Hepatocyte (in vitro differentiated cells): ENCODE data around the gene NBAS. TPM values are rescaled to one million over a fixed set of nuclear protein-coding genes. Genes with fewer than 3 reads are reported as not detected.

Experiments
- DNase-seq: peaks from one replicate; pipeline ENCODE4 v3.0.0-alpha.2; 2016; ENCODE audit warnings: low spot score
- H2AFZ ChIP-seq: fragments of 200-600 bp; sonication (generic); 2 replicates; pipeline ENCODE4 v1.6.0; 2016; ENCODE audit warnings: antibody characterized with exemption, mild to moderate bottlenecking
- H3K27ac ChIP-seq: fragments of 200-600 bp; sonication (generic); 2 replicates; pipeline ENCODE4 v1.5.1; 2016; ENCODE audit warnings: mild to moderate bottlenecking
- H3K27me3 ChIP-seq: fragments of 200-600 bp; sonication (generic); 2 replicates; pipeline ENCODE4 v1.6.1; 2016
- H3K36me3 ChIP-seq: fragments of 200-600 bp; sonication (generic); replicated peaks from 2 replicates; pipeline ENCODE4 v1.5.1; 2016; ENCODE audit warnings: low read depth; ENCODE audit not compliant: insufficient read depth
- H3K4me1 ChIP-seq: fragments of 200-600 bp; sonication (generic); 2 replicates; pipeline ENCODE4 v1.5.1; 2016; ENCODE audit warnings: mild to moderate bottlenecking, moderate library complexity; ENCODE audit not compliant: insufficient read depth
- H3K4me2 ChIP-seq: fragments of 200-600 bp; sonication (generic); 2 replicates; pipeline ENCODE4 v1.6.0; 2016
- H3K4me3 ChIP-seq: fragments of 200-600 bp; sonication (generic); 2 replicates; pipeline ENCODE4 v1.5.1; 2016; ENCODE audit warnings: mild to moderate bottlenecking
- H3K79me2 ChIP-seq: fragments of 200-600 bp; sonication (generic); 2 replicates; pipeline ENCODE4 v1.6.0; 2017; ENCODE audit warnings: mild to moderate bottlenecking
- H3K9me2 ChIP-seq: fragments of 200-600 bp; sonication (generic); replicated peaks from 2 replicates; pipeline ENCODE4 v1.6.0; 2017; ENCODE audit warnings: mild to moderate bottlenecking; ENCODE audit not compliant: insufficient read depth
- H3K9me3 ChIP-seq: fragments of 200-600 bp; sonication (generic); 2 replicates; pipeline ENCODE4 v1.5.1; 2016; ENCODE audit warnings: low read depth, mild to moderate bottlenecking
- H4K20me1 ChIP-seq: fragments of 200-600 bp; sonication (generic); 2 replicates; pipeline ENCODE4 v1.6.0; 2016; ENCODE audit warnings: mild to moderate bottlenecking; ENCODE audit not compliant: insufficient read depth, poor library complexity, severe bottlenecking
- CTCF ChIP-seq: fragments of 200-600 bp; sonication (generic); IDR thresholded peaks from 2 replicates; pipeline ENCODE4 v1.5.1; 2016; ENCODE audit warnings: antibody characterized with exemption, mild to moderate bottlenecking; ENCODE audit not compliant: poor library complexity
- EZH2 ChIP-seq: fragments of 200-600 bp; sonication (generic); IDR thresholded peaks from 2 replicates; pipeline ENCODE4 v1.6.1; 2016; ENCODE audit warnings: antibody characterized with exemption, mild to moderate bottlenecking, borderline replicate concordance
- EZH2phosphoT487 ChIP-seq: fragments of 200-600 bp; sonication (generic); IDR thresholded peaks from one replicate; pipeline ENCODE4 v1.6.1; 2018; ENCODE audit warnings: antibody characterized with exemption, mild to moderate bottlenecking, low read depth, moderate library complexity; ENCODE audit not compliant: unreplicated experiment, severe bottlenecking
- WGBS: methylation state at CpG from one replicate; pipeline ENCODE4 v1.1.6; 2016; ENCODE audit warnings: low lambda C conversion rate; ENCODE audit errors: missing lambda C conversion rate; 5-methylcytosine and 5-hydroxymethylcytosine counted together
- polyA plus RNA-seq: library from polyadenylated mRNA; unstranded; fragments of >200 nt; fragmentation: Nextera tagmentation; extraction: Ambion mirVana; gene quantifications from 2 replicates; pipeline ENCODE4 v1.2.1, GENCODE V29; 2016
- total RNA-seq: library from RNA; depleted of rRNA; stranded (reverse); fragments of >200 nt; gene quantifications from 2 replicates; pipeline ENCODE4 v1.2.3, GENCODE V29; 2014

Gene NBAS
- total and polyA plus RNA-seq, 2 experiments from 2014 or later, result 20.8 to 47.2 TPM

GRCh38 chr2:15352363-15352762 is 208.8 kb downstream of the NBAS start:
- Histone ChIP-seq H3K79me2 (no peaks in the 10 kb centered on the region), H3K4me3 (no peak overlapping the region), H3K9me3 (no peaks in the 10 kb centered on the region), H3K4me2 (no peak overlapping the region), H4K20me1 (no peaks in the 10 kb centered on the region), H3K27me3 (no peaks in the 10 kb centered on the region), H2AFZ (no peak overlapping the region), H3K4me1 (no peaks in the 10 kb centered on the region), H3K9me2 (no peaks in the 10 kb centered on the region), H3K36me3 (no peaks in the 10 kb centered on the region), H3K27ac (no peak overlapping the region)
- TF ChIP-seq CTCF, result no peak
- TF ChIP-seq EZH2, result no peak
- no peak for TF ChIP-seq EZH2phosphoT487
- 97% methylated on average over 11 of the region's 11 CpGs for WGBS
- no peak for DNase-seq

- Histone ChIP-seq H3K9me3 (no peaks in the 10 kb centered on the region), H3K27me3 (no peaks in the 10 kb centered on the region), H3K79me2 (no peaks in the 10 kb centered on the region), H3K27ac (no peak overlapping the region), H3K4me3 (no peak overlapping the region), H3K4me2 (no peak overlapping the region), H3K9me2 (no peaks in the 10 kb centered on the region), H3K4me1 (no peaks in the 10 kb centered on the region), H4K20me1 (no peaks in the 10 kb centered on the region), H3K36me3 (no peaks in the 10 kb centered on the region), H2AFZ (no peak overlapping the region)
- WGBS, result 96% methylated on average over 5 of the region's 5 CpGs
- TF ChIP-seq EZH2, result no peak
- no peak for TF ChIP-seq EZH2phosphoT487
- TF ChIP-seq CTCF, result no peak
- no peak for DNase-seq
Measured at GRCh38 chr2:15348636-15349035, 212.5 kb downstream of the NBAS start.

GRCh38 chr2:15348045-15348444 is 213.1 kb downstream of the NBAS start:
- Histone ChIP-seq H4K20me1 (no peaks in the 10 kb centered on the region), H3K9me3 (no peaks in the 10 kb centered on the region), H3K79me2 (no peaks in the 10 kb centered on the region), H3K36me3 (no peaks in the 10 kb centered on the region), H3K27me3 (no peaks in the 10 kb centered on the region), H3K4me3 (no peak overlapping the region), H3K4me1 (no peaks in the 10 kb centered on the region), H2AFZ (no peak overlapping the region), H3K27ac (no peak overlapping the region), H3K9me2 (no peaks in the 10 kb centered on the region), H3K4me2 (no peak overlapping the region)
- WGBS, result 74% methylated on average over 4 of the region's 4 CpGs
- no peak for TF ChIP-seq EZH2phosphoT487
- TF ChIP-seq EZH2, result no peak
- no peak for TF ChIP-seq CTCF
- DNase-seq, result no peak

- no peaks in the 10 kb centered on the region for H3K4me1 ChIP-seq
- no peaks in the 10 kb centered on the region for H3K9me3 ChIP-seq
- H2AFZ ChIP-seq, result no peak overlapping the region
- no peaks in the 10 kb centered on the region for H3K9me2 ChIP-seq
- H3K79me2 ChIP-seq, result no peaks in the 10 kb centered on the region
- no peak for TF ChIP-seq EZH2
- no peak for TF ChIP-seq EZH2phosphoT487
- no peak for TF ChIP-seq CTCF
- H3K36me3 ChIP-seq, result no peaks in the 10 kb centered on the region
- 95% methylated on average over 1 of the region's 1 CpG for whole genome bisulfite sequencing
- H3K4me3 ChIP-seq, result no peak overlapping the region
- no peaks in the 10 kb centered on the region for H3K27me3 ChIP-seq
- no peak overlapping the region for H3K4me2 ChIP-seq
- no peaks in the 10 kb centered on the region for H4K20me1 ChIP-seq
- no peak overlapping the region for H3K27ac ChIP-seq
- DNase-seq, result no peak
Measured at GRCh38 chr2:15346624-15347023, 214.5 kb downstream of the NBAS start.
